Measurements from ENCODE around the gene SAMD7.
A peak's percentile ranks its signal among the peaks of the same experiment; 100 is the strongest.

Gene SAMD7

GRCh38 chr3:169891886-169892285, 19.5 kb upstream of the SAMD7 start:
- no peak for DNase-seq
- Mint-ChIP-seq H3K27me3 (no peaks in the 10 kb centered on the region), H3K4me3 (no peak overlapping the region), H3K4me1 (no peaks in the 10 kb centered on the region), H3K36me3 (ENCODE audit: low read depth) (no peaks in the 10 kb centered on the region), H3K9me3 (no peaks in the 10 kb centered on the region), H3K27ac (no peak overlapping the region)
- ATAC-seq: no peak

GRCh38 chr3:169894110-169894509, 17.3 kb upstream of the SAMD7 start:
- Mint-ChIP-seq H3K36me3 (ENCODE audit: low read depth) (no peaks in the 10 kb centered on the region), H3K27me3 (no peaks in the 10 kb centered on the region), H3K27ac (no peak overlapping the region), H3K4me1 (no peaks in the 10 kb centered on the region), H3K4me3 (no peak overlapping the region), H3K9me3 (no peaks in the 10 kb centered on the region)
- ATAC-seq: no peak
- no peak for DNase-seq

- Mint-ChIP-seq H3K27me3 (no peaks in the 10 kb centered on the region), H3K9me3 (peaks cover 4% of the 10 kb centered on the region), H3K27ac (no peak overlapping the region), H3K36me3 (ENCODE audit: low read depth) (no peaks in the 10 kb centered on the region), H3K4me1 (no peaks in the 10 kb centered on the region), H3K4me3 (no peak overlapping the region)
- ATAC-seq (no peak), DNase-seq (no peak)
These were observed 16.3 kb upstream of the SAMD7 start for GRCh38 chr3:169895072-169895471.

- no peak for DNase-seq
- H3K4me3 Mint-ChIP-seq: no peak overlapping the region
- peaks cover 5% of the 10 kb centered on the region for H3K36me3 Mint-ChIP-seq (ENCODE audit: low read depth)
- ATAC-seq: no peak
- H3K4me1 Mint-ChIP-seq: no peaks in the 10 kb centered on the region
- peaks cover 20% of the 10 kb centered on the region for H3K9me3 Mint-ChIP-seq
- H3K27ac Mint-ChIP-seq: no peak overlapping the region
- H3K27me3 Mint-ChIP-seq: no peaks in the 10 kb centered on the region
These were observed 14.1 kb upstream of the SAMD7 start for GRCh38 chr3:169897284-169897683.

GRCh38 chr3:169901453-169901852, 9.9 kb upstream of the SAMD7 start:
- Mint-ChIP-seq H3K9me3 (peaks cover 20% of the 10 kb centered on the region), H3K36me3 (ENCODE audit: low read depth) (peaks cover 5% of the 10 kb centered on the region), H3K4me1 (no peaks in the 10 kb centered on the region), H3K27ac (no peak overlapping the region), H3K27me3 (peaks cover 5% of the 10 kb centered on the region), H3K4me3 (no peak overlapping the region)
- DNase-seq (no peak), ATAC-seq (no peak)

- Mint-ChIP-seq H3K9me3 (peaks cover 13% of the 10 kb centered on the region), H3K27ac (no peak overlapping the region), H3K4me1 (no peaks in the 10 kb centered on the region), H3K36me3 (ENCODE audit: low read depth) (peaks cover 5% of the 10 kb centered on the region), H3K4me3 (no peak overlapping the region), H3K27me3 (peaks cover 5% of the 10 kb centered on the region)
- DNase-seq (no peak), ATAC-seq (no peak)
These were observed 6.0 kb upstream of the SAMD7 start for GRCh38 chr3:169905404-169905803.

- no peak for DNase-seq
- H3K36me3 Mint-ChIP-seq (ENCODE audit: low read depth): no peaks in the 10 kb centered on the region
- H3K27me3 Mint-ChIP-seq: peaks cover 5% of the 10 kb centered on the region
- no peak for ATAC-seq
- H3K4me1 Mint-ChIP-seq: no peaks in the 10 kb centered on the region
- H3K9me3 Mint-ChIP-seq: no peaks in the 10 kb centered on the region
- H3K27ac Mint-ChIP-seq: no peak overlapping the region
- H3K4me3 Mint-ChIP-seq: no peak overlapping the region
These were observed 3.9 kb upstream of the SAMD7 start for GRCh38 chr3:169907476-169907875.

- ATAC-seq (peak; percentile 20), DNase-seq (no peak)
- H3K27me3 Mint-ChIP-seq: peaks cover 5% of the 10 kb centered on the region
- no peaks in the 10 kb centered on the region for H3K36me3 Mint-ChIP-seq (ENCODE audit: low read depth)
- H3K4me1 Mint-ChIP-seq: no peaks in the 10 kb centered on the region
- no peak overlapping the region for H3K4me3 Mint-ChIP-seq
- no peaks in the 10 kb centered on the region for H3K9me3 Mint-ChIP-seq
- H3K27ac Mint-ChIP-seq: no peak overlapping the region
These were observed 3.4 kb upstream of the SAMD7 start for GRCh38 chr3:169907944-169908343.

GRCh38 chr3:169913323-169913722, 2.0 kb downstream of the SAMD7 start:
- ATAC-seq (no peak), DNase-seq (no peak)
- no peak overlapping the region for H3K27ac Mint-ChIP-seq

GRCh38 chr3:169914321-169914720, 2.9 kb downstream of the SAMD7 start:
- no peak for DNase-seq

More at GRCh38 chr3:169913323-169913722, 2.0 kb downstream of the SAMD7 start:
- Mint-ChIP-seq H3K4me3 (no peak overlapping the region), H3K4me1 (no peaks in the 10 kb centered on the region), H3K9me3 (no peaks in the 10 kb centered on the region), H3K36me3 (ENCODE audit: low read depth) (no peaks in the 10 kb centered on the region), H3K27me3 (no peaks in the 10 kb centered on the region)

GRCh38 chr3:169923189-169923588, 11.8 kb downstream of the SAMD7 start:
- Mint-ChIP-seq H3K4me1 (no peaks in the 10 kb centered on the region), H3K9me3 (no peaks in the 10 kb centered on the region), H3K27ac (no peak overlapping the region), H3K36me3 (ENCODE audit: low read depth) (no peaks in the 10 kb centered on the region), H3K4me3 (no peak overlapping the region), H3K27me3 (no peaks in the 10 kb centered on the region)
- no peak for ATAC-seq
- no peak for DNase-seq

More at GRCh38 chr3:169914321-169914720, 2.9 kb downstream of the SAMD7 start:
- no peak overlapping the region for H3K4me3 Mint-ChIP-seq
- no peaks in the 10 kb centered on the region for H3K36me3 Mint-ChIP-seq (ENCODE audit: low read depth)
- no peak overlapping the region for H3K27ac Mint-ChIP-seq
- H3K4me1 Mint-ChIP-seq: no peaks in the 10 kb centered on the region
- ATAC-seq: no peak
- H3K9me3 Mint-ChIP-seq: no peaks in the 10 kb centered on the region
- H3K27me3 Mint-ChIP-seq: no peaks in the 10 kb centered on the region

- Mint-ChIP-seq H3K36me3 (ENCODE audit: low read depth) (no peaks in the 10 kb centered on the region), H3K27ac (no peak overlapping the region), H3K27me3 (no peaks in the 10 kb centered on the region), H3K4me1 (no peaks in the 10 kb centered on the region), H3K4me3 (no peak overlapping the region), H3K9me3 (no peaks in the 10 kb centered on the region)
- ATAC-seq: no peak
- no peak for DNase-seq
These were observed 12.5 kb downstream of the SAMD7 start for GRCh38 chr3:169923831-169924230.

- H3K36me3 Mint-ChIP-seq (ENCODE audit: low read depth): no peaks in the 10 kb centered on the region
- peak; percentile 65 for ATAC-seq
- H3K4me3 Mint-ChIP-seq: no peak overlapping the region
These were observed 18.6 kb downstream of the SAMD7 start for GRCh38 chr3:169929830-169930519.

GRCh38 chr3:169930843-169931242, 19.5 kb downstream of the SAMD7 start:
- Mint-ChIP-seq H3K27ac (no peak overlapping the region), H3K4me3 (no peak overlapping the region), H3K36me3 (ENCODE audit: low read depth) (no peaks in the 10 kb centered on the region), H3K27me3 (peaks cover 3% of the 10 kb centered on the region), H3K4me1 (peaks cover 6% of the 10 kb centered on the region), H3K9me3 (no peaks in the 10 kb centered on the region)
- DNase-seq: no peak
- no peak for ATAC-seq

More at GRCh38 chr3:169929830-169930519, 18.6 kb downstream of the SAMD7 start:
- DNase-seq: no peak
- Mint-ChIP-seq H3K27ac (no peak overlapping the region), H3K4me1 (peaks cover 6% of the 10 kb centered on the region), H3K27me3 (peaks cover 1% of the 10 kb centered on the region), H3K9me3 (no peaks in the 10 kb centered on the region)

- H3K27me3 Mint-ChIP-seq: peaks cover 5% of the 10 kb centered on the region
- ATAC-seq (no peak), DNase-seq (no peak)
- H3K27ac Mint-ChIP-seq: no peak overlapping the region
- H3K9me3 Mint-ChIP-seq: no peaks in the 10 kb centered on the region
- H3K4me3 Mint-ChIP-seq: no peak overlapping the region
- peaks cover 6% of the 10 kb centered on the region for H3K4me1 Mint-ChIP-seq
- H3K36me3 Mint-ChIP-seq (ENCODE audit: low read depth): no peaks in the 10 kb centered on the region
These were observed 20.6 kb downstream of the SAMD7 start for GRCh38 chr3:169931747-169932520.

All from activated naive CD8-positive, alpha-beta T cell treated with anti-CD3 and anti-CD28 coated beads, Interleukin-2, amount 50 U/mL, for 24 hours (primary cell).